Astrocyte (in vitro differentiated cells and primary cell): ENCODE results near the gene MPV17L2. TPM values are rescaled to one million over a fixed set of nuclear protein-coding genes. Genes with fewer than 3 reads are reported as not detected.

ENCODE experiments used
- DNase-seq: peaks from one replicate; pipeline ENCODE4 v3.0.0-alpha.2; 2010; ENCODE audit warnings: low read depth
- FAIRE-seq: peaks from 2 replicates; lab custom pipeline; 2011; peaks lifted over from hg19 to GRCh38; lab: Jason Lieb, UNC
- H2AFZ ChIP-seq: 2 replicates; pipeline ENCODE4 v1.6.0; 2012; ENCODE audit warnings: low read depth, low read length, inconsistent platforms
- H3K27ac ChIP-seq: 2 replicates; pipeline ENCODE4 v1.5.1; 2011; ENCODE audit warnings: low read depth, low read length, inconsistent platforms
- H3K27me3 ChIP-seq: 2 replicates; pipeline ENCODE4 v1.6.0; 2011; ENCODE audit warnings: low read length, inconsistent platforms; ENCODE audit not compliant: insufficient read depth
- H3K36me3 ChIP-seq: 2 replicates; pipeline ENCODE4 v1.5.1; 2011; ENCODE audit warnings: low read length, inconsistent platforms; ENCODE audit not compliant: insufficient read depth
- H3K4me1 ChIP-seq: 2 replicates; pipeline ENCODE4 v1.5.1; 2011; ENCODE audit warnings: low read length, inconsistent platforms; ENCODE audit not compliant: insufficient read depth
- H3K4me2 ChIP-seq: 2 replicates; pipeline ENCODE4 v1.6.0; 2012; ENCODE audit warnings: low read length, inconsistent platforms
- H3K4me3 ChIP-seq: 2 replicates; pipeline ENCODE4 v1.5.1; 2011; ENCODE audit warnings: low read depth, mild to moderate bottlenecking, low read length, inconsistent platforms; ENCODE audit not compliant: insufficient read depth
- H3K79me2 ChIP-seq: 2 replicates; pipeline ENCODE4 v1.6.0; 2012; ENCODE audit warnings: mild to moderate bottlenecking, low read length, inconsistent platforms; ENCODE audit not compliant: insufficient read depth
- H3K9ac ChIP-seq: 2 replicates; pipeline ENCODE4 v1.6.0; 2012; ENCODE audit warnings: mild to moderate bottlenecking, low read length, inconsistent platforms
- H3K9me3 ChIP-seq: 2 replicates; pipeline ENCODE4 v1.5.1; 2012; ENCODE audit warnings: low read depth, mild to moderate bottlenecking, low read length, inconsistent platforms; ENCODE audit not compliant: insufficient read depth
- H4K20me1 ChIP-seq: 2 replicates; pipeline ENCODE4 v1.6.0; 2012; ENCODE audit warnings: low read length, inconsistent platforms; ENCODE audit not compliant: insufficient read depth
- H3K27ac Mint-ChIP-seq: one replicate; pipeline ENCODE4 v1.8.0; 2021; ENCODE audit warnings: mild to moderate bottlenecking, mixed read lengths; ENCODE audit not compliant: unreplicated experiment
- H3K27me3 Mint-ChIP-seq: one replicate; pipeline ENCODE4 v1.8.0; 2021; ENCODE audit warnings: low read depth, mixed read lengths; ENCODE audit not compliant: unreplicated experiment
- H3K36me3 Mint-ChIP-seq: one replicate; pipeline ENCODE4 v1.8.0; 2021; ENCODE audit warnings: low read depth, mixed read lengths; ENCODE audit not compliant: unreplicated experiment
- H3K4me1 Mint-ChIP-seq: one replicate; pipeline ENCODE4 v1.8.0; 2021; ENCODE audit warnings: low read depth, mixed read lengths; ENCODE audit not compliant: unreplicated experiment
- H3K4me3 Mint-ChIP-seq: one replicate; pipeline ENCODE4 v1.8.0; 2021; ENCODE audit warnings: mild to moderate bottlenecking, moderate library complexity, mixed read lengths; ENCODE audit not compliant: unreplicated experiment
- H3K9me3 Mint-ChIP-seq: one replicate; pipeline ENCODE4 v1.8.0; 2021; ENCODE audit warnings: mild to moderate bottlenecking, mixed read lengths; ENCODE audit not compliant: unreplicated experiment
- CTCF ChIP-seq: IDR thresholded peaks from 2 replicates; pipeline ENCODE4 v1.5.1; 2011; ENCODE audit warnings: low read depth, mild to moderate bottlenecking, inconsistent platforms, low read length, moderate library complexity; ENCODE audit not compliant: insufficient read depth
- EZH2 ChIP-seq: IDR thresholded peaks from 2 replicates; pipeline ENCODE4 v1.6.1; 2012; ENCODE audit warnings: mild to moderate bottlenecking, low read length, inconsistent platforms; ENCODE audit not compliant: insufficient read depth
- total RNA-seq: library from RNA; stranded (reverse); gene quantifications from 2 replicates; pipeline ENCODE4 v1.2.1, GENCODE V29; 2021

The MPV17L2 gene
- total RNA-seq, 1 donor from 2014 or later, result 21.8 TPM

GRCh38 chr19:18197941-18198340 is 4.9 kb downstream of the MPV17L2 start:
- Histone ChIP-seq H3K9me3 (no peaks in the 10 kb centered on the region), H3K27ac (no peak overlapping the region), H4K20me1 (peaks cover 14% of the 10 kb centered on the region), H3K36me3 (no peaks in the 10 kb centered on the region), H3K27me3 (no peaks in the 10 kb centered on the region), H3K4me1 (peaks cover 9% of the 10 kb centered on the region), H3K9ac (no peak overlapping the region), H2AFZ (no peak overlapping the region), H3K79me2 (peaks cover 7% of the 10 kb centered on the region), H3K4me2 (no peak overlapping the region), H3K4me3 (no peak overlapping the region)
- no peak for TF ChIP-seq CTCF
- no peak for TF ChIP-seq EZH2
- H3K4me1 Mint-ChIP-seq, result peaks cover 3% of the 10 kb centered on the region
- no peak for DNase-seq
- no peak for FAIRE-seq
- no peak overlapping the region for H3K4me3 Mint-ChIP-seq
- H3K27me3 Mint-ChIP-seq, result no peaks in the 10 kb centered on the region
- peaks cover 18% of the 10 kb centered on the region for H3K36me3 Mint-ChIP-seq
- H3K9me3 Mint-ChIP-seq, result no peaks in the 10 kb centered on the region
- H3K27ac Mint-ChIP-seq, result no peak overlapping the region

DNA sequence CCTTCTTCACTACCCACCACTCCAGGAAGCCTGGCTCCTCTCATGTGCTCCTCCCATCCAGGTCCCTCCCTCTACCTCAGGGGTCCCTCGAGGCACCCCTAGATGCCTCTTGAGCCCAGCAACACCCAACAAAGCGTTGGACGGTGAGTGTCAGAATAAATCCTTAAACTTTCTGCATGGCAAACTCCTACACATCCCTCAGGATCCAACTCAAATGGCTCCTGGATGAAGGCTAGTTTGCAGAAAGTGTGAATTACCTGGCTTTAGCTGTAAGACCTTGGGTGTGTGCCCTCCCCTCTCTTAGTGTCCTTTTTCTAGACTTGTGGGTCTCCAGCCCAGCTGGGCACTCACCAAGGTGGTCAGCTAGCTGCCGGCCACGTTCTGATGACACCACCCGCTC is 5.4 kb downstream of the MPV17L2 start:
- Histone ChIP-seq H3K79me2 (peaks cover 10% of the 10 kb centered on the region), H3K4me1 (peaks cover 13% of the 10 kb centered on the region), H2AFZ (no peak overlapping the region), H3K27me3 (no peaks in the 10 kb centered on the region), H4K20me1 (peaks cover 17% of the 10 kb centered on the region), H3K27ac (no peak overlapping the region), H3K4me3 (no peak overlapping the region), H3K4me2 (no peak overlapping the region), H3K9ac (no peak overlapping the region), H3K9me3 (no peaks in the 10 kb centered on the region), H3K36me3 (no peaks in the 10 kb centered on the region)
- DNase-seq, result no peak
- TF ChIP-seq CTCF, result no peak
- TF ChIP-seq EZH2, result no peak
- Mint-ChIP-seq H3K4me1 (peaks cover 4% of the 10 kb centered on the region), H3K9me3 (peaks cover 2% of the 10 kb centered on the region), H3K4me3 (peak overlapping the region; percentile 27), H3K27ac (no peak overlapping the region), H3K36me3 (peaks cover 18% of the 10 kb centered on the region), H3K27me3 (peaks cover 2% of the 10 kb centered on the region)
- no peak for FAIRE-seq

- no peak overlapping the region for H3K9ac ChIP-seq
- H3K4me3 Mint-ChIP-seq, result peak overlapping the region; percentile 72
- H3K27me3 ChIP-seq, result no peaks in the 10 kb centered on the region
- peaks cover 2% of the 10 kb centered on the region for H3K9me3 Mint-ChIP-seq
- H3K4me1 ChIP-seq, result peaks cover 18% of the 10 kb centered on the region
- peaks cover 2% of the 10 kb centered on the region for H3K27me3 Mint-ChIP-seq
- FAIRE-seq, result no peak
- H3K4me2 ChIP-seq, result peak overlapping the region; percentile 99
- H3K36me3 ChIP-seq, result no peaks in the 10 kb centered on the region
- H3K27ac Mint-ChIP-seq, result no peak overlapping the region
- no peaks in the 10 kb centered on the region for H3K9me3 ChIP-seq
- no peak for DNase-seq
- no peak overlapping the region for H3K4me3 ChIP-seq
- H4K20me1 ChIP-seq, result peaks cover 11% of the 10 kb centered on the region
- no peak overlapping the region for H3K27ac ChIP-seq
- peaks cover 17% of the 10 kb centered on the region for H3K36me3 Mint-ChIP-seq
- peaks cover 3% of the 10 kb centered on the region for H3K79me2 ChIP-seq
- no peak for TF ChIP-seq CTCF
- TF ChIP-seq EZH2, result no peak
- H3K4me1 Mint-ChIP-seq, result peaks cover 2% of the 10 kb centered on the region
- no peak overlapping the region for H2AFZ ChIP-seq
These were observed 9.4 kb downstream of the MPV17L2 start for GRCh38 chr19:18202397-18202777.
